LNCAP (cell line): Measurements from ENCODE around the gene WDR27.

Experiments
- TF ChIP-seq, protein P1 (sequence below): fragments of 450-650 bp; IDR thresholded peaks from 2 replicates; pipeline ENCODE4 v1.5.1; 2017; ENCODE audit warnings: mild to moderate bottlenecking

Gene WDR27

GRCh38 chr6:169450097-169450496 lies 251.7 kb downstream of the WDR27 start:
- TF ChIP-seq, protein P1, sequence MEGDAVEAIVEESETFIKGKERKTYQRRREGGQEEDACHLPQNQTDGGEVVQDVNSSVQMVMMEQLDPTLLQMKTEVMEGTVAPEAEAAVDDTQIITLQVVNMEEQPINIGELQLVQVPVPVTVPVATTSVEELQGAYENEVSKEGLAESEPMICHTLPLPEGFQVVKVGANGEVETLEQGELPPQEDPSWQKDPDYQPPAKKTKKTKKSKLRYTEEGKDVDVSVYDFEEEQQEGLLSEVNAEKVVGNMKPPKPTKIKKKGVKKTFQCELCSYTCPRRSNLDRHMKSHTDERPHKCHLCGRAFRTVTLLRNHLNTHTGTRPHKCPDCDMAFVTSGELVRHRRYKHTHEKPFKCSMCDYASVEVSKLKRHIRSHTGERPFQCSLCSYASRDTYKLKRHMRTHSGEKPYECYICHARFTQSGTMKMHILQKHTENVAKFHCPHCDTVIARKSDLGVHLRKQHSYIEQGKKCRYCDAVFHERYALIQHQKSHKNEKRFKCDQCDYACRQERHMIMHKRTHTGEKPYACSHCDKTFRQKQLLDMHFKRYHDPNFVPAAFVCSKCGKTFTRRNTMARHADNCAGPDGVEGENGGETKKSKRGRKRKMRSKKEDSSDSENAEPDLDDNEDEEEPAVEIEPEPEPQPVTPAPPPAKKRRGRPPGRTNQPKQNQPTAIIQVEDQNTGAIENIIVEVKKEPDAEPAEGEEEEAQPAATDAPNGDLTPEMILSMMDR: no peak

GRCh38 chr6:169449221-169449620 lies 252.6 kb downstream of the WDR27 start:
- TF ChIP-seq, protein P1: no peak

- TF ChIP-seq, protein P1: no peak
Measured at GRCh38 chr6:169445661-169446581, 255.9 kb downstream of the WDR27 start.

- TF ChIP-seq, protein P1: no peak
Measured at GRCh38 chr6:169445227-169445626, 256.6 kb downstream of the WDR27 start.

- TF ChIP-seq, protein P1: no peak
Measured at GRCh38 chr6:169441292-169441691, 260.5 kb downstream of the WDR27 start.

DNA sequence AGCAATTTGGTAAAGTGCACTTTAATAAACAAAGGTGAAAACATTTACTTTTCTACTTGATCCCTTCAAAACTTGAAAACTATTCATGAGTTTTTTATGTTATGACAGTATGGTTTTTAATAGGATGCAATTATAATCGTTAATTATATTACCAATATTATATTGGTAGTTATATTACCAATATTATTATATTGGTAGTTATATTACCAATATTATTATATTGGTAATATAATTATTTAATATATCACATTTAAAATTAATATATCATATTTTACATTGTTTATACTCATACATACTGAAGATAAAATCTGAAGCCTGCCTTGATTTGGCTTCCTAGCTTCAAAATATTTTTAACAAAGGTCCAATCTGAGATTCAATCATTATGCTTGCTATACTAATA lies 262.1 kb downstream of the WDR27 start:
- TF ChIP-seq, protein P1: no peak

- TF ChIP-seq, protein P1: no peak
Measured at GRCh38 chr6:169429001-169429400, 272.8 kb downstream of the WDR27 start.
